Activated B cell treated with CpG ODN at 0.5 μM for 24 hours (primary cell): ENCODE results near the gene DNAJC7. TPM values are rescaled to one million over a fixed set of nuclear protein-coding genes. Genes with fewer than 3 reads are reported as not detected.

ENCODE experiments used
- ATAC-seq: fragments of 200-7000 bp; cut with Tn5 transposase; one replicate; pipeline ENCODE4 v1.10.0; 2021; ENCODE audit warnings: low read depth, mild to moderate bottlenecking, moderate library complexity
- CTCF ChIA-PET: fragments of 350-600 bp; sonication (Branson Sonifier 250); formaldehyde crosslinking; loops from one replicate; lab custom pipeline; 2021; ENCODE audit warnings: antibody characterized with exemption; lab: Charles Lee
- POLR2A ChIA-PET: fragments of 350-600 bp; sonication (Branson Sonifier 250); formaldehyde crosslinking; loops from one replicate; lab custom pipeline; 2021; ENCODE audit warnings: antibody characterized with exemption; lab: Charles Lee
- DNase-seq: peaks from one replicate; pipeline ENCODE4 v3.0.0; 2022
- H3K27ac Mint-ChIP-seq: one replicate; pipeline ENCODE4 v1.8.0; 2020; ENCODE audit warnings: mixed read lengths
- H3K27me3 Mint-ChIP-seq: one replicate; pipeline ENCODE4 v1.8.0; 2021; ENCODE audit warnings: mixed read lengths
- H3K36me3 Mint-ChIP-seq: one replicate; pipeline ENCODE4 v1.8.0; 2021; ENCODE audit warnings: low read depth, mixed read lengths
- H3K4me1 Mint-ChIP-seq: one replicate; pipeline ENCODE4 v1.8.0; 2021; ENCODE audit warnings: mixed read lengths
- H3K4me3 Mint-ChIP-seq: one replicate; pipeline ENCODE4 v1.8.0; 2020; ENCODE audit warnings: mild to moderate bottlenecking, mixed read lengths
- H3K9me3 Mint-ChIP-seq: one replicate; pipeline ENCODE4 v1.8.0; 2020; ENCODE audit warnings: mixed read lengths
- intact Hi-C: fragments of 100-400 bp; cut with micrococcal nuclease; formaldehyde crosslinking; loops from one replicate; pipeline ENCODE4 v1.15.1; 2024
- total RNA-seq: library from RNA; stranded (reverse); gene quantifications from 2 replicates; pipeline ENCODE4 v1.2.3, GENCODE V29; 2022
- TF ChIP-seq, protein P1 (sequence below): fragments of 200-600 bp; IDR thresholded peaks from one replicate; pipeline ENCODE4 v1.8.0; 2022; ENCODE audit warnings: antibody characterized with exemption, mild to moderate bottlenecking

The DNAJC7 gene
- total RNA-seq, 1 donor from 2014 or later = 152 TPM

DNA sequence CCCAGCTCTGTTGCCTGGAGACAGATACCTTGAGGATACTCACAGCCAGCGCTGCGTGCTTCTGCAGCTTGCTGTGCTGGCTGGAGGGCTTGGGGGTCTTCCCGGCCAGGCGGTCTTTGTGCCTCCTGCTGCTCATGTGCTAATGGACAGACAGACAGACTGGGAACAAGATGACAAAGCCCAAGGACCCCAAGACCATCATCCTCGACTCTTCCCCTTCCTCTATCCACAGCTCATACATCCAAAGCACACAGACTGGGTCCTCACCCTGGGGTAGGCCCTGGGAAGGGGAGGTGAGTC lies 10.3 kb upstream of the DNAJC7 start:
- no peak overlapping the region for H3K4me3 Mint-ChIP-seq
- DNase-seq (no peak), ATAC-seq (no peak)
- H3K36me3 Mint-ChIP-seq = peaks cover 23% of the 10 kb centered on the region
- TF ChIP-seq, protein P1, sequence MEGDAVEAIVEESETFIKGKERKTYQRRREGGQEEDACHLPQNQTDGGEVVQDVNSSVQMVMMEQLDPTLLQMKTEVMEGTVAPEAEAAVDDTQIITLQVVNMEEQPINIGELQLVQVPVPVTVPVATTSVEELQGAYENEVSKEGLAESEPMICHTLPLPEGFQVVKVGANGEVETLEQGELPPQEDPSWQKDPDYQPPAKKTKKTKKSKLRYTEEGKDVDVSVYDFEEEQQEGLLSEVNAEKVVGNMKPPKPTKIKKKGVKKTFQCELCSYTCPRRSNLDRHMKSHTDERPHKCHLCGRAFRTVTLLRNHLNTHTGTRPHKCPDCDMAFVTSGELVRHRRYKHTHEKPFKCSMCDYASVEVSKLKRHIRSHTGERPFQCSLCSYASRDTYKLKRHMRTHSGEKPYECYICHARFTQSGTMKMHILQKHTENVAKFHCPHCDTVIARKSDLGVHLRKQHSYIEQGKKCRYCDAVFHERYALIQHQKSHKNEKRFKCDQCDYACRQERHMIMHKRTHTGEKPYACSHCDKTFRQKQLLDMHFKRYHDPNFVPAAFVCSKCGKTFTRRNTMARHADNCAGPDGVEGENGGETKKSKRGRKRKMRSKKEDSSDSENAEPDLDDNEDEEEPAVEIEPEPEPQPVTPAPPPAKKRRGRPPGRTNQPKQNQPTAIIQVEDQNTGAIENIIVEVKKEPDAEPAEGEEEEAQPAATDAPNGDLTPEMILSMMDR = no peak
- CTCF ChIA-PET = interaction anchor here (1.7 to 2.8 kb wide), 2 partner anchors 10 to 88 kb away, joined by 5 to 12 read pairs; partner anchors contain the start of gene DNAJC7
- intact Hi-C loops = no loop called here
- H3K4me1 Mint-ChIP-seq = peaks cover 18% of the 10 kb centered on the region
- H3K27me3 Mint-ChIP-seq = no peaks in the 10 kb centered on the region
- POLR2A ChIA-PET = interaction anchor here (0.9 to 2.6 kb wide), 2 partner anchors 10 to 85 kb away, joined by 11 to 12 read pairs; partner anchors contain the start of genes DHX58 and DNAJC7
- H3K9me3 Mint-ChIP-seq = no peaks in the 10 kb centered on the region
- H3K27ac Mint-ChIP-seq = no peak overlapping the region

DNA sequence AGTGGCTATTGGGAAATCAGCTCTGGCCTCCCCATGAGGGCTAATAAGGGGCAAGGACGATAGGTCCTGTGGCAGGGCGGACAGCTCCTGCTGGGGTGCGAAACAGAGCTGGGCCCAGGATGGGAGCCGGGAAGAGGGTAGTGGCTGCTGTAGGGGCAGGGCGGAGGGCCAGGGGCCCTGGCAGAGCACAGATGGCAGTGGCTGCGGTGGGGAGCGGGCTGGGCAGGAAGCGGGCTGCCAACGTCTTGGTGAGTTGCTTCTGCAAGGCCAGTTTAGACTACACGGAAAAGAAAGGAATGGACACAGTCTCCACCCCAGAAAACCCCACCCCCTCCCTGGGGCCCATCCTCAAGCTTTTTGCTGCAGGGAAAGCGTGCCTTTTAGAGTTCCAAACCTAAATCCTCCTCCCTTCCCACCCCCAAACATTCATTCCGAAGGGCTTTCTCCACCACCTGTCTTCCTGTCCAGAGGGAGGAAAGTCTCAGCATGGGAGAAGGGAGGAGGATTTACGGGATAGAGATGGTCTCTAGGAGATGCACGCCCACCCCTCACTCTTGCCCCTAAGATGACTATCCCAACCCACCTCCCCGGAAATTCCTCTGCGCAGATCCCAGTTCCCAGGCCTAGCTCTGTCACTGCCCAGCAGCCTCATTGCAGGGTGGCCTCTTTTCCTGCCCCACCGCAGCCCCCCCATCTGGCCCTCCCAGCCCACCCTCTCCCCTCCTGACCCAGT lies 9.8 kb upstream of the DNAJC7 start:
- Mint-ChIP-seq H3K4me1 (peaks cover 21% of the 10 kb centered on the region), H3K9me3 (no peaks in the 10 kb centered on the region), H3K27ac (no peak overlapping the region), H3K36me3 (peaks cover 28% of the 10 kb centered on the region), H3K4me3 (no peak overlapping the region), H3K27me3 (no peaks in the 10 kb centered on the region)
- DNase-seq = no peak
- CTCF ChIA-PET = interaction anchor here (1.0 to 2.8 kb wide), 2 partner anchors 64 to 89 kb away, joined by 3 to 12 read pairs; no protein-coding TSS in a partner anchor
- intact Hi-C loops = no loop called here
- POLR2A ChIA-PET = interaction anchor here (0.9 to 2.6 kb wide), 2 partner anchors 10 to 86 kb away, joined by 11 to 12 read pairs; partner anchors contain the start of genes DHX58 and DNAJC7
- TF ChIP-seq, protein P1 = no peak
- ATAC-seq = no peak

DNA sequence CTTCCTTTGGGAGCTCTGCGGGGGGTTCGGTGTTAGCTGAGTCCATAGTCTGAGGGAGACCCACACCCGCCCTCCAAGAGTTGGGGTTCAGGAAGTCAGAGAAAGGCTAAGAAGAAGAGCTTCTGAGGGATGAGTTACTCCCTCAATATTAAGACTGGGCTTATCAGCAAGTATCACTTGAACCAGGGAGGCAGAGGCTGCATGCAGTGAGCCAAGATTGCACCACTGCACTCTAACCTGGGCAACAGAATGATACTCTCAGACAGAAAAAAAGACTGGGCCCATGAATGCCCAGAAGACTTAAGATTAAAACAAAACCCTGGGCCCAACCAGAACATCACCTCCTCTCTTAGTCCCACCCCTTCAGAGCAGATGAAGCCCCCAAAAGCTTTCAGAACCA lies 8.7 kb upstream of the DNAJC7 start:
- peaks cover 34% of the 10 kb centered on the region for H3K36me3 Mint-ChIP-seq
- H3K4me1 Mint-ChIP-seq = peaks cover 28% of the 10 kb centered on the region
- no peaks in the 10 kb centered on the region for H3K9me3 Mint-ChIP-seq
- POLR2A ChIA-PET = interaction anchor here (1.1 to 2.6 kb wide), 3 partner anchors 9 to 60 kb away, joined by 3 to 11 read pairs (median 5); partner anchors contain the start of gene DNAJC7
- TF ChIP-seq, protein P1 = no peak
- no peak overlapping the region for H3K4me3 Mint-ChIP-seq
- no peak overlapping the region for H3K27ac Mint-ChIP-seq
- CTCF ChIA-PET = interaction anchor here (1.0 to 2.8 kb wide), 4 partner anchors 25 to 90 kb away, joined by 3 to 12 read pairs (median 4); partner anchors contain the start of gene C17orf113
- H3K27me3 Mint-ChIP-seq = no peaks in the 10 kb centered on the region
- intact Hi-C loops = loop anchor here (1.0 to 2.0 kb wide), 4 partner anchors 25 to 157 kb away; partner anchors contain the start of gene C17orf113
- no peak for ATAC-seq
- no peak for DNase-seq

DNA sequence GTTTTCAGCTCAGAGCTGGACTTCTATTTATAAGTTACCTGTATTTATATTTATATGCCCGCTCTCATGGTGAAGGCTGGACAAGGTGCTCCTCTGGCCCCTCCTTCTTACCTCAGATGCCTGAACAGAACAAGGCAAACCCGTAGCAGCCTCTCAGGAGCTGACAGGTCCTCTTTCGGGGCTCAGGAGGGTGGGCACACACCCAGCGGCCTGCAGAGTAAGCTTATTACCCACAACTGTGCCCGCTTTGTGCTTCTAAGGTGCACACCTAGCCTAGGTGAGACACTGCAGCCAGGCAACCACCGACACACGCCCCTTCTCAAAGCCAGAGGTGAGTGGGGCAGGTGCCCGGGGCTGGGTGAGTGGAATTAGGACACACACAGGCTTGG lies 7.9 kb upstream of the DNAJC7 start:
- peak overlapping the region; percentile 89 for H3K27ac Mint-ChIP-seq
- no peak for ATAC-seq
- H3K4me1 Mint-ChIP-seq = peaks cover 35% of the 10 kb centered on the region
- TF ChIP-seq, protein P1 = no peak
- H3K9me3 Mint-ChIP-seq = no peaks in the 10 kb centered on the region
- peaks cover 38% of the 10 kb centered on the region for H3K36me3 Mint-ChIP-seq
- no peaks in the 10 kb centered on the region for H3K27me3 Mint-ChIP-seq
- no peak overlapping the region for H3K4me3 Mint-ChIP-seq
- CTCF ChIA-PET = interaction anchor here (0.9 to 2.8 kb wide), 5 partner anchors 10 to 91 kb away, joined by 3 to 12 read pairs (median 4); partner anchors contain the start of gene C17orf113
- no peak for DNase-seq
- POLR2A ChIA-PET = interaction anchor here (0.7 to 2.9 kb wide), 5 partner anchors 8 to 95 kb away, joined by 3 to 11 read pairs (median 5); partner anchors contain the start of genes DHX58 and DNAJC7
- intact Hi-C loops = loop anchor here (1.0 to 2.0 kb wide), 4 partner anchors 26 to 158 kb away; partner anchors contain the start of gene C17orf113
